Caco-2 (cell line): ENCODE measurements around the gene C3orf38. TPM values are rescaled to one million over a fixed set of nuclear protein-coding genes. Genes with fewer than 3 reads are reported as not detected.
"Not testable (repeated sequence)": the region's sequence is repeated elsewhere in the genome, so short reads cannot be mapped to it uniquely, and the experiment has no call there.

Source experiments
- BruUV-seq: library from RNA; stranded (reverse); fragments of 400-500 nt; replicated peaks from 2 replicates; lab custom pipeline; 2021; lab: Mats Ljungman, UMichigan
- CTCF ChIA-PET: fragments of 300-600 bp; sonication (Branson Sonifier 250); formaldehyde crosslinking; loops from one replicate; lab custom pipeline; 2022; ENCODE audit warnings: antibody characterized with exemption; lab: Charles Lee
- POLR2A ChIA-PET: fragments of 300-600 bp; sonication (Branson Sonifier 250); formaldehyde crosslinking; loops from one replicate; lab custom pipeline; 2022; ENCODE audit warnings: antibody characterized with exemption; lab: Charles Lee
- DNase-seq, 2 experiments: peaks; one replicate each; pipeline versions ENCODE4 v3.0.0 to v3.0.0-alpha.2; 2020 to 2022
- H3K27me3 ChIP-seq: replicated peaks from 2 replicates; pipeline ENCODE4 v1.6.0; 2011; ENCODE audit warnings: low read length; ENCODE audit not compliant: control insufficient read depth, insufficient read depth
- H3K36me3 ChIP-seq: 2 replicates; pipeline ENCODE4 v1.5.1; 2011; ENCODE audit warnings: low read length; ENCODE audit not compliant: control insufficient read depth, insufficient read depth
- H3K4me1 ChIP-seq: fragments of 250-450 bp; sonication (Bioruptor Pico); 2 replicates; pipeline ENCODE4 v1.5.1; 2020; ENCODE audit warnings: mild to moderate bottlenecking
- H3K4me3 ChIP-seq: 2 replicates; pipeline ENCODE4 v1.5.1; 2011; ENCODE audit warnings: low read depth, mild to moderate bottlenecking, control low read depth, low read length
- H3K9me3 ChIP-seq: fragments of 250-450 bp; sonication (Bioruptor Pico); 2 replicates; pipeline ENCODE4 v1.5.1; 2020; ENCODE audit warnings: mild to moderate bottlenecking, moderate library complexity
- H3K27ac Mint-ChIP-seq: one replicate; pipeline ENCODE4 v1.8.0; 2022; ENCODE audit warnings: mixed read lengths; ENCODE audit not compliant: unreplicated experiment
- H3K27me3 Mint-ChIP-seq: one replicate; pipeline ENCODE4 v1.8.0; 2022; ENCODE audit warnings: mixed read lengths; ENCODE audit not compliant: insufficient read depth, unreplicated experiment
- H3K36me3 Mint-ChIP-seq: one replicate; pipeline ENCODE4 v1.8.0; 2022; ENCODE audit warnings: mild to moderate bottlenecking, mixed read lengths; ENCODE audit not compliant: insufficient read depth, unreplicated experiment
- H3K4me1 Mint-ChIP-seq: one replicate; pipeline ENCODE4 v1.8.0; 2022; ENCODE audit warnings: low read depth, mixed read lengths; ENCODE audit not compliant: unreplicated experiment
- H3K4me3 Mint-ChIP-seq: one replicate; pipeline ENCODE4 v1.8.0; 2022; ENCODE audit warnings: mild to moderate bottlenecking, moderate library complexity, mixed read lengths; ENCODE audit not compliant: unreplicated experiment
- H3K9me3 Mint-ChIP-seq: one replicate; pipeline ENCODE4 v1.8.0; 2022; ENCODE audit warnings: mixed read lengths; ENCODE audit not compliant: unreplicated experiment
- CTCF ChIP-seq, 2 experiments: fragments of 200-600 bp in 1 of 2; IDR thresholded peaks; 1 replicate in 1 of 2; 2 replicates in 1 of 2; pipeline versions ENCODE4 v1.5.1 to v1.8.0; 2011 to 2022; ENCODE audit warnings: antibody characterized with exemption in 1 of 2, control low read depth in 1 of 2, inconsistent platforms in 1 of 2, low read depth in 1 of 2, low read length in 1 of 2, mild to moderate bottlenecking in 1 of 2, moderate library complexity in 1 of 2; ENCODE audit not compliant: insufficient read depth in 1 of 2, severe bottlenecking in 1 of 2, unreplicated experiment in 1 of 2
- intact Hi-C: fragments of 100-400 bp; cut with micrococcal nuclease; formaldehyde crosslinking; loops from one replicate; pipeline ENCODE4 v1.10.0; 2022; ENCODE audit not compliant: unreplicated experiment
- total RNA-seq: library from RNA; stranded (reverse); gene quantifications from 2 replicates; pipeline ENCODE4 v1.2.3, GENCODE V29; 2022

C3orf38 gene
- total RNA-seq, 1 experiment from 2014 or later: 22.8 TPM

- TF ChIP-seq CTCF (IDR thresholded peaks at IDR 0.05; ENCODE audit: insufficient read depth in 1 of 2, low read depth in 1 of 2, low read length in 1 of 2, severe bottlenecking in 1 of 2, unreplicated experiment in 1 of 2): no peak
- Histone ChIP-seq H3K4me3 (no peak overlapping the region), H3K36me3 (no peaks in the 10 kb centered on the region), H3K27me3 (no peaks in the 10 kb centered on the region), H3K4me1 (no peaks in the 10 kb centered on the region), H3K9me3 (no peaks in the 10 kb centered on the region)
- Mint-ChIP-seq H3K27me3 (no peaks in the 10 kb centered on the region), H3K36me3 (no peaks in the 10 kb centered on the region), H3K9me3 (no peaks in the 10 kb centered on the region), H3K4me3 (no peak overlapping the region), H3K4me1 (no peaks in the 10 kb centered on the region), H3K27ac (no peak overlapping the region)
- CTCF ChIA-PET: no interaction called here
- POLR2A ChIA-PET: no interaction called here
- intact Hi-C loops: no loop called here
- DNase-seq: no peak
- no TSS peak for BruUV-seq
Measured at GRCh38 chr3:88168171-88168570, 18.4 kb downstream of the C3orf38 start.

GRCh38 chr3:88180398-88180999, 30.7 kb downstream of the C3orf38 start:
- ChIA-PET POLR2A (no interaction called here), CTCF (interaction anchor here (0.6 to 0.7 kb wide), 2 partner anchors 31 to 418 kb away, joined by 3 read pairs; partner anchors contain the start of gene C3orf38)
- BruUV-seq: no TSS peak
- H3K27me3 ChIP-seq: no peaks in the 10 kb centered on the region
- H3K4me3 ChIP-seq: no peak overlapping the region
- no peak overlapping the region for H3K4me3 Mint-ChIP-seq
- H3K4me1 ChIP-seq: no peaks in the 10 kb centered on the region
- DNase-seq: peak in 1 of 2 experiments; percentile 22
- H3K36me3 Mint-ChIP-seq: no peaks in the 10 kb centered on the region
- peaks cover 2% of the 10 kb centered on the region for H3K27me3 Mint-ChIP-seq
- no peaks in the 10 kb centered on the region for H3K4me1 Mint-ChIP-seq
- peak in 1 of 2 experiments; percentile 38 for TF ChIP-seq CTCF (IDR thresholded peaks at IDR 0.05; ENCODE audit: insufficient read depth in 1 of 2, low read depth in 1 of 2, low read length in 1 of 2, severe bottlenecking in 1 of 2, unreplicated experiment in 1 of 2)
- H3K27ac Mint-ChIP-seq: no peak overlapping the region
- H3K9me3 ChIP-seq: no peaks in the 10 kb centered on the region
- intact Hi-C loops: loop anchor here (1.0 to 5.0 kb wide), 4 partner anchors 176 to 883 kb away; no protein-coding TSS in a partner anchor
- H3K36me3 ChIP-seq: no peaks in the 10 kb centered on the region
- H3K9me3 Mint-ChIP-seq: no peaks in the 10 kb centered on the region

GRCh38 chr3:88182165-88182918, 32.6 kb downstream of the C3orf38 start:
- not testable (repeated sequence) for H3K27me3 Mint-ChIP-seq

More at GRCh38 chr3:88182165-88182918, 32.6 kb downstream of the C3orf38 start:
- POLR2A ChIA-PET, H3K36me3 Mint-ChIP-seq, H3K36me3 ChIP-seq, H3K9me3 Mint-ChIP-seq, H3K4me1 Mint-ChIP-seq, H3K27ac Mint-ChIP-seq, H3K4me3 Mint-ChIP-seq, H3K27me3 ChIP-seq, H3K4me1 ChIP-seq, H3K9me3 ChIP-seq, BruUV-seq, H3K4me3 ChIP-seq, DNase-seq: not testable (repeated sequence)
- CTCF ChIA-PET: interaction anchor here (0.6 kb wide), 1 partner anchor 56 kb away, joined by 9 read pairs; no protein-coding TSS in a partner anchor
- intact Hi-C loops: loop anchor here (5.0 kb wide), 2 partner anchors 830 to 885 kb away; no protein-coding TSS in a partner anchor
